Small intestine (tissue), 7 donors: ENCODE data around the gene MIPOL1. TPM values are rescaled to one million over a fixed set of nuclear protein-coding genes. Genes with fewer than 3 reads are reported as not detected.

ENCODE experiments used
- DNase-seq, 2 donors: peaks; one replicate each; pipeline versions ENCODE4 v3.0.0 to v3.0.0-alpha.2; 2013
- FAIRE-seq: peaks from 2 replicates; lab custom pipeline; 2012; peaks lifted over from hg19 to GRCh38; lab: Jason Lieb, UNC
- H3K27ac ChIP-seq, 3 donors: one replicate each; pipeline ENCODE4 v1.5.1; 2013; ENCODE audit warnings: low read length in 2 of 3, mild to moderate bottlenecking in 2 of 3, control low read depth in 1 of 3, inconsistent platforms in 1 of 3, low read depth in 1 of 3, moderate library complexity in 1 of 3
- H3K27me3 ChIP-seq, 3 donors: one replicate each; pipeline ENCODE4 v1.6.1; 2013; ENCODE audit warnings: low read length in 3 of 3, inconsistent platforms in 1 of 3; ENCODE audit not compliant: control insufficient read depth in 3 of 3, insufficient read depth in 3 of 3
- H3K36me3 ChIP-seq, 3 donors: one replicate each; pipeline ENCODE4 v1.6.1; 2013; ENCODE audit warnings: low read length in 3 of 3, inconsistent platforms in 1 of 3, low read depth in 1 of 3, mild to moderate bottlenecking in 1 of 3, moderate library complexity in 1 of 3; ENCODE audit not compliant: control insufficient read depth in 3 of 3, insufficient read depth in 2 of 3
- H3K4me1 ChIP-seq, 3 donors: one replicate each; pipeline ENCODE4 v1.6.1; 2013; ENCODE audit warnings: low read length in 2 of 3, inconsistent platforms in 1 of 3, low read depth in 1 of 3, mild to moderate bottlenecking in 1 of 3, moderate library complexity in 1 of 3; ENCODE audit not compliant: control insufficient read depth in 3 of 3, insufficient read depth in 2 of 3
- H3K4me3 ChIP-seq, 3 donors: one replicate each; pipeline ENCODE4 v1.5.1; 2013; ENCODE audit warnings: low read length in 3 of 3, control low read depth in 1 of 3, inconsistent platforms in 1 of 3, low read depth in 1 of 3, mild to moderate bottlenecking in 1 of 3, moderate library complexity in 1 of 3
- H3K9me3 ChIP-seq, 2 donors: one replicate each; pipeline ENCODE4 v1.6.1; 2013; ENCODE audit warnings: low read depth in 1 of 2, low read length in 1 of 2; ENCODE audit not compliant: control insufficient read depth in 2 of 2, insufficient read depth in 1 of 2
- WGBS, 3 donors: extraction: QIAGEN DNeasy Blood & Tissue Kit; methylation state at CpG; one replicate each; pipeline ENCODE4 v1.1.7; 2013; 5-methylcytosine and 5-hydroxymethylcytosine counted together
- polyA plus RNA-seq, 4 donors: library from polyadenylated mRNA; stranded (reverse) in 3 of 4; unstranded in 1 of 4; fragments of 200-250 nt in 3 of 4; fragments of 120-200 nt in 1 of 4; gene quantifications; one replicate each; pipeline versions ENCODE4 v1.2.1 to v1.2.3, GENCODE V29; 2013
- donor health status: healthy with polysubstance abuse.
- donor health status: control.
- donor health status: control.
- donor health status: Bipolar disorder and iron deficiency.
- donor health status: healthy.

Gene MIPOL1
- polyA plus RNA-seq, 4 donors, result 0.45 to 9.2 (median 2.3) TPM

GRCh38 chr14:37592482-37593408 is 395.0 kb downstream of the MIPOL1 start:
- 2 to 11% (median 6%) methylated on average over 40 to 42 of the region's 42 CpGs for WGBS, 3 donors
- FAIRE-seq (no peak), DNase-seq (peak; percentile 44 to 85)
- Histone ChIP-seq H3K4me3 (peak overlapping the region; percentile 44 to 79 (median 69)), H3K9me3 (no peaks in the 10 kb centered on the region), H3K36me3 (peaks cover 0 to 27% (median 1%) of the 10 kb centered on the region in 3 donors), H3K27ac (peak overlapping the region; percentile 80 to 92 (median 83)), H3K4me1 (peaks cover 0 to 6% (median 0%) of the 10 kb centered on the region in 3 donors), H3K27me3 (peaks cover 0 to 44% (median 43%) of the 10 kb centered on the region in 3 donors)

GRCh38 chr14:37593511-37594237 is 395.9 kb downstream of the MIPOL1 start:
- H3K4me1 ChIP-seq, result peaks cover 0 to 9% (median 5%) of the 10 kb centered on the region in 3 donors
- H3K27me3 ChIP-seq, result peaks cover 0 to 45% (median 44%) of the 10 kb centered on the region in 3 donors
- DNase-seq (peak in 1 of 2 donors; percentile 65), FAIRE-seq (no peak)
- H3K4me3 ChIP-seq, result peak overlapping the region; percentile 29 to 90 (median 79)
- peaks cover 0 to 17% (median 1%) of the 10 kb centered on the region in 3 donors for H3K36me3 ChIP-seq
- H3K9me3 ChIP-seq, result no peaks in the 10 kb centered on the region
- 3 to 13% (median 11%) methylated on average over 14 of the region's 14 CpGs for WGBS, 3 donors
- peak overlapping the region in 1 of 3 donors; percentile 92 for H3K27ac ChIP-seq

- peaks cover 0 to 47% (median 42%) of the 10 kb centered on the region in 3 donors for H3K27me3 ChIP-seq
- H3K27ac ChIP-seq, result peak overlapping the region; percentile 86 to 98 (median 92)
- 1 to 3% (median 2%) methylated on average over 42 to 56 of the region's 56 CpGs for WGBS, 3 donors
These were observed 396.7 kb downstream of the MIPOL1 start for GRCh38 chr14:37594238-37594970.

GRCh38 chr14:37594971-37595808 is 397.5 kb downstream of the MIPOL1 start, which contains the start of the genes FOXA1 and TTC6:
TSS of gene FOXA1 (minus strand) at chr14:37595249. CDS start at chr14:37594972, 277 bp downstream.
TSS of gene TTC6 (plus strand) at chr14:37595629. CDS start at chr14:37622065, 26,436 bp downstream.
- H3K27ac ChIP-seq, result peak within 1 kb of the TSS; percentile 97 to 99 (median 98)
- no peak for FAIRE-seq
- 1 to 3% (median 2%) methylated on average over 67 to 92 of the region's 92 CpGs for WGBS, 3 donors
- peaks cover 0 to 55% (median 50%) of the 10 kb centered on the region in 3 donors for H3K27me3 ChIP-seq
- peak within 1 kb of the TSS; percentile 63 to 90 (median 79) for H3K4me3 ChIP-seq
- H3K4me1 ChIP-seq, result peaks cover 0 to 13% (median 10%) of the 10 kb centered on the region in 3 donors
- H3K36me3 ChIP-seq, result peaks cover 0 to 17% (median 1%) of the 10 kb centered on the region in 3 donors
- peak; percentile 73 to 85 for DNase-seq
- no peaks in the 10 kb centered on the region for H3K9me3 ChIP-seq

More at GRCh38 chr14:37594238-37594970, 396.7 kb downstream of the MIPOL1 start:
- FAIRE-seq (no peak), DNase-seq (peak; percentile 95 to 97)
- Histone ChIP-seq H3K4me1 (peaks cover 0 to 10% (median 9%) of the 10 kb centered on the region in 3 donors), H3K4me3 (peak overlapping the region; percentile 63 to 90 (median 79)), H3K36me3 (peaks cover 0 to 17% (median 1%) of the 10 kb centered on the region in 3 donors), H3K9me3 (no peaks in the 10 kb centered on the region)

GRCh38 chr14:37595809-37596621 is 398.3 kb downstream of the MIPOL1 start:
- peaks cover 0 to 61% (median 53%) of the 10 kb centered on the region in 3 donors for H3K27me3 ChIP-seq
- H3K9me3 ChIP-seq, result no peaks in the 10 kb centered on the region
- H3K36me3 ChIP-seq, result peaks cover 0 to 17% (median 0%) of the 10 kb centered on the region in 3 donors
- FAIRE-seq (no peak), DNase-seq (peak; percentile 86 to 94)
- 2 to 4% (median 3%) methylated on average over 45 to 46 of the region's 46 CpGs for WGBS, 3 donors
- peaks cover 0 to 21% (median 10%) of the 10 kb centered on the region in 3 donors for H3K4me1 ChIP-seq
- H3K4me3 ChIP-seq, result peak overlapping the region; percentile 63 to 90 (median 69)
- peak overlapping the region; percentile 97 to 99 (median 98) for H3K27ac ChIP-seq

GRCh38 chr14:37596790-37597472 is 399.2 kb downstream of the MIPOL1 start:
- WGBS, 3 donors, result 23 to 62% (median 51%) methylated on average over 7 of the region's 7 CpGs
- peaks cover 0 to 28% (median 10%) of the 10 kb centered on the region in 3 donors for H3K4me1 ChIP-seq
- H3K27me3 ChIP-seq, result peaks cover 0 to 62% (median 60%) of the 10 kb centered on the region in 3 donors
- no peak for FAIRE-seq
- peak overlapping the region in 1 of 3 donors; percentile 69 for H3K4me3 ChIP-seq
- H3K36me3 ChIP-seq, result peaks cover 0 to 9% (median 0%) of the 10 kb centered on the region in 3 donors
- peak overlapping the region in 1 of 3 donors; percentile 99 for H3K27ac ChIP-seq
- peak in 1 of 2 donors; percentile 63 for DNase-seq
- H3K9me3 ChIP-seq, result no peaks in the 10 kb centered on the region
